ENCODE measurements around the gene PTX4.
A peak's percentile ranks its signal among the peaks of the same experiment; 100 is the strongest.

The PTX4 gene

GRCh38 chr16:1532081-1532760 lies 43.5 kb upstream of the PTX4 start:
- Histone ChIP-seq H4K20me1 (peaks cover 87% of the 10 kb centered on the region), H3K9ac (peak overlapping the region; percentile 8; the same call in 1 of the 2 replicates), H3K4me2 (peak overlapping the region; percentile 92), H3K27ac (no peak overlapping the region), H3K4me3 (peak overlapping the region; percentile 37), H3K4me1 (peaks cover 77% of the 10 kb centered on the region), H3K27me3 (peaks cover 73% of the 10 kb centered on the region), H3K9me3 (no peaks in the 10 kb centered on the region), H3K36me3 (no peaks in the 10 kb centered on the region; the same call in 1 of the 2 replicates)
- no peak for TF ChIP-seq Cebpa-rat (IDR thresholded peaks at IDR 0.05)

- Histone ChIP-seq H3K27ac (no peak overlapping the region), H3K27me3 (peaks cover 67% of the 10 kb centered on the region), H3K4me1 (peaks cover 77% of the 10 kb centered on the region), H3K36me3 (no peaks in the 10 kb centered on the region; the same call in 1 of the 2 replicates), H3K4me2 (peak overlapping the region; percentile 92), H3K4me3 (no peak overlapping the region), H3K9ac (0 out of 2 replicates have a peak overlapping the region, but pooled peaks have one; percentile 8), H3K9me3 (no peaks in the 10 kb centered on the region), H4K20me1 (peaks cover 80% of the 10 kb centered on the region)
- TF ChIP-seq Cebpa-rat (IDR thresholded peaks at IDR 0.05), result no peak
Observed at GRCh38 chr16:1531638-1531910, 42.8 kb upstream of the PTX4 start.

DNA sequence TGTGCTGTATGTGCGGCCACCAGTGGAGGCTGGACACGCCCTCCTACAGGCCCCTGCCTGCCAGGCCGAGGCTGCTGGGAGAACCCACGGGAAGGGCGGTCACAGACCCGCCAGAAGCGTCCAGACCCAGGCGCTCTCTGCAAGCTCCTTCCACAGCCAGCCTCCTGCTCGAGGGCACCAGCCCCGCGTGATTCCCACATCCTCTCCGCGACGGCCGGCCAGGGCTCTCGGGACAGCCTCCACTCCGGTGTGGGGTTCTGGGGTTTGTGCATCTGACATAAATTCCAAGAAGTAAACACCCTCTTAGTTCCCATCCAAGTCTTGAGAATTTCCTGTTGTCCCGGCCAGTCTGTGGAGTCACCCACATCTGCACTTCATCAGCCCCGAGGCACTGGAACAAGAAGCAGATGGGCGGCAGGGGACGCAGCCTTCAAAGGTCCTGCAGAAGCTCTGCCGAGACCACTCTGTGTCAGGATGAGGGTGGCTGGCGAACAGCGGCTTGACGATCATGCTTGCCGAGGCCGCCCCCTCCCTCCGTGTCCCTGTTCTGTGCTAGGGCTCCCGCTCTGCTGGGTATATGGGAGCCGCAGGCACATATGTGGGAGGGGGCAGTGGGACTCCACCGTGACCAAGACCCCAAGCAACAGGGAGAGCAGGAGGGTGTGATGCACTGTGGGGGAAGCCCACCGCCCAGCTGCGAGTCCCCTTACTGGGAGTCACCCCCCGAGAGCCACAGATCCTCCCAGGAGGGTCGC lies 42.3 kb upstream of the PTX4 start:
- Histone ChIP-seq H3K4me1 (peaks cover 77% of the 10 kb centered on the region), H3K4me3 (no peak overlapping the region), H3K27ac (no peak overlapping the region), H3K9me3 (no peaks in the 10 kb centered on the region), H3K9ac (0 out of 2 replicates have a peak overlapping the region, but pooled peaks have one; percentile 8), H4K20me1 (peaks cover 75% of the 10 kb centered on the region), H3K4me2 (peak overlapping the region; percentile 92), H3K27me3 (peaks cover 62% of the 10 kb centered on the region), H3K36me3 (no peaks in the 10 kb centered on the region; the same call in 1 of the 2 replicates)
- no peak for TF ChIP-seq Cebpa-rat (IDR thresholded peaks at IDR 0.05)

- Histone ChIP-seq H3K4me3 (no peak overlapping the region), H3K27ac (no peak overlapping the region), H4K20me1 (peaks cover 69% of the 10 kb centered on the region), H3K9me3 (no peaks in the 10 kb centered on the region), H3K27me3 (peaks cover 55% of the 10 kb centered on the region), H3K4me1 (peaks cover 77% of the 10 kb centered on the region), H3K36me3 (no peaks in the 10 kb centered on the region; the same call in 1 of the 2 replicates), H3K4me2 (peak overlapping the region; percentile 92), H3K9ac (no peak overlapping the region)
- TF ChIP-seq Cebpa-rat (IDR thresholded peaks at IDR 0.05), result no peak
Observed at GRCh38 chr16:1530349-1530882, 41.7 kb upstream of the PTX4 start.

DNA sequence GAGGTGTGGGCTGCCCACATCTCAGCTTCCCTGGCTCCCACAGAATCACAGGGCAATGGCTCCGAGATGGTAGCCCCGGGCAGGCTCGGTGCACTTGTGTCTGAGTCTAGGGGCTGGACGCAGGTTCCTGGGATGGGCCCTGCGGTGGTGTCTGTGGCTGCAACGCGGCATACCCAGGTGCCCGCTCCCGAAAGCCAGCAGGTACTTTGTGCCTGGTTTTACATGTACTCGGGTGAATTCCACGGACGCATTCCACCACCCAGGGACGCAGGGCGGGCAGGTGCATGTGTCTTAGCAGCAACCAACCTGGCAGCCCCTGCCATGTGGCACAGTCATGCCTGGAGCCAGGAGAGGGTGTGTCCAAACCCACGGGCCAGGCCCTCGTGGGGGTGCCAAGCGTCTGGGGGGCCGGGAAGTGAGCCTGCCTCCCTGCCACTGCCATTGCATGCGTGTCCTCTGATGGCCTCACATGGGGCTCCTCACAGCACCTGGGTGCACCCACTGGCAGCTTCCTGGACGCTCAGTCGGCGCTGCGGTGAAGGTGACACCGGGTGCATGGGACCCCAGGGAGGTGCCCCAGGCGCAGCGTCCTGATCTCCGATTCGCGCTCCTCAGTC lies 40.3 kb upstream of the PTX4 start:
- Histone ChIP-seq H3K4me1 (peaks cover 68% of the 10 kb centered on the region), H3K9me3 (no peaks in the 10 kb centered on the region), H3K9ac (no peak overlapping the region), H3K27me3 (peaks cover 41% of the 10 kb centered on the region), H3K27ac (no peak overlapping the region), H3K36me3 (no peaks in the 10 kb centered on the region; the same call in 1 of the 2 replicates), H4K20me1 (peaks cover 55% of the 10 kb centered on the region), H3K4me3 (no peak overlapping the region), H3K4me2 (peak overlapping the region; percentile 8; the same call in 1 of the 2 replicates)
- TF ChIP-seq Cebpa-rat (IDR thresholded peaks at IDR 0.05), result no peak

DNA sequence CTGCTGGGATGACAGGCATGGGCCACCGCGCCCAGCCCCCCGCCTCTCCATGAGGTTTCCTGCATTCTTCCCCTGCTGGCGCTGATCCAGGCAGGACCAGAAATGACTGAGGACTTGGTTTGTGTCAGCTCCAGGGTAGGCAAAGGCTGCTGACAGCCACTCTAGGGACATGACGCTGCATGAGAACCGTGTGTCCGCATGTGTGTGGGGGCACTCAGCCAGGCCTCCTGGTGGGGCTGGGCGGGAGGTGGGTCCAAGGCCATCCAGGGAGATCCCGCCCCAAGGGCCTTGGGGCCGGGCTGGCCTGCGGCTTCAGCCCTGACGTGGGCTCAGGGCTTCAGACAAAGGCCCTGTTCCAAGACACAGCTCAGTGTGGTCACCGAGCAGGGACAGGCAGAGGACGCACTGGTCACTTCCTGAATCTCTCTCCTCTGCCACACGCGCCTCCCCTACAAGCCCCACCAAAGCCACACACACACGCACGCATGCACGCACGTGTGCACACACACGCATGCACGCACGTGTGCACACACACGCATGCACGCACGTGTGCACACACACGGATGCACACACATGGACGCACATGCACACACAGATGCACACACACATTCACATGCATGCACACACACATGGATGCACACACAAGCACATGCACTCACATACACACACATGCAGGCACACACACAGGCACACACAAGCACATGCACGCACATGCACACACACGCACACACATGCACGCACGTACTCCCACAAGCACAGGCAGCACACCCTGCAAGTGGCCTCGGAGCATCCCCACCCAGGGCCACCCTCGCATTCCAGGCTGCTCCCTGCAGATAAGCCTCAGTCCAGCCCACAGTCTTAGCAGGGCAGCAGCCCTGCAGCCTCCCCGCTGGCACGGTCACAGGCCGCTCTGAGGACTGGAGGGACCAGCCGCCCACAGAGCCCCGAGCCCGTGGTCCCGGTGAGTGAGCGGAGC lies 39.4 kb upstream of the PTX4 start:
- H3K4me2 ChIP-seq, result peak overlapping the region; percentile 92
- H3K4me3 ChIP-seq, result no peak overlapping the region
- no peak for TF ChIP-seq Cebpa-rat (IDR thresholded peaks at IDR 0.05)
- peaks cover 59% of the 10 kb centered on the region for H3K4me1 ChIP-seq
- peaks cover 32% of the 10 kb centered on the region for H3K27me3 ChIP-seq
- no peaks in the 10 kb centered on the region; the same call in 1 of the 2 replicates for H3K36me3 ChIP-seq
- H3K9ac ChIP-seq, result no peak overlapping the region
- H3K27ac ChIP-seq, result no peak overlapping the region
- peaks cover 46% of the 10 kb centered on the region for H4K20me1 ChIP-seq
- no peaks in the 10 kb centered on the region for H3K9me3 ChIP-seq

- peaks cover 20% of the 10 kb centered on the region for H3K27me3 ChIP-seq
- no peaks in the 10 kb centered on the region for H3K9me3 ChIP-seq
- H4K20me1 ChIP-seq, result peaks cover 34% of the 10 kb centered on the region
- H3K4me1 ChIP-seq, result peaks cover 47% of the 10 kb centered on the region
- no peaks in the 10 kb centered on the region; the same call in 1 of the 2 replicates for H3K36me3 ChIP-seq
- no peak overlapping the region for H3K9ac ChIP-seq
- H3K4me2 ChIP-seq, result peak overlapping the region; percentile 92
- peak overlapping the region; percentile 42 for H3K4me3 ChIP-seq
- no peak for TF ChIP-seq Cebpa-rat (IDR thresholded peaks at IDR 0.05)
- peak overlapping the region; percentile 33 for H3K27ac ChIP-seq
Observed at GRCh38 chr16:1526608-1527555, 38.1 kb upstream of the PTX4 start.

Measured in BLaER1 (cell line).